SK-N-SH (cell line): ENCODE measurements around the gene AQP5. TPM values are rescaled to one million over a fixed set of nuclear protein-coding genes. Genes with fewer than 3 reads are reported as not detected.

Source experiments
- CTCF ChIA-PET: fragments of 300-600, 350-600 bp; formaldehyde crosslinking; extraction: SDS; loops from one replicate; lab custom pipeline; 2021; lab: Yijun Ruan, JAX
- POLR2A ChIA-PET: fragments of 350-600 bp; sonication (Branson Sonifier 250); formaldehyde crosslinking; extraction: SDS; loops from one replicate; lab custom pipeline; 2020; ENCODE audit warnings: antibody characterized with exemption, inconsistent platforms; lab: Yijun Ruan, JAX
- DNase-seq: peaks from one replicate; pipeline ENCODE4 v3.0.0; 2012
- H2AFZ ChIP-seq: fragments of 200-600 bp; sonication (generic); 2 replicates; pipeline ENCODE4 v1.8.1; 2016; ENCODE audit warnings: antibody characterized with exemption, mild to moderate bottlenecking, low read depth
- H3F3A ChIP-seq: fragments of 200-600 bp; sonication (generic); replicated peaks from 2 replicates; pipeline ENCODE3; 2016; ENCODE audit warnings: antibody characterized with exemption, mild to moderate bottlenecking; ENCODE audit not compliant: insufficient read depth
- H3K27ac ChIP-seq, 2 experiments: fragments of 200-500 bp in 1 of 2; fragments of 200-600 bp in 1 of 2; sonication (Bioruptor generic) in 1 of 2; sonication (generic), shearing (Covaris generic) in 1 of 2; 2 replicates each; pipeline versions ENCODE4 v1.5.1 to v1.6.1; 2014 to 2016; ENCODE audit warnings: low read depth in 2 of 2, inconsistent platforms in 1 of 2, low read length in 1 of 2, mild to moderate bottlenecking in 1 of 2, mixed read lengths in 1 of 2
- H3K27me3 ChIP-seq: fragments of 200-600 bp; sonication (generic), shearing (Covaris generic); 2 replicates; pipeline ENCODE4 v1.6.1; 2016; ENCODE audit warnings: mixed run types; ENCODE audit not compliant: insufficient read depth
- H3K36me3 ChIP-seq, 2 experiments: fragments of 200-500 bp in 1 of 2; fragments of 200-600 bp in 1 of 2; sonication (Bioruptor generic) in 1 of 2; sonication (generic) in 1 of 2; replicated peaks in 1 of 2; 2 replicates each; pipeline versions ENCODE3 to v1.5.1; 2014 to 2016; ENCODE audit warnings: low read length in 1 of 2, mild to moderate bottlenecking in 1 of 2; ENCODE audit not compliant: insufficient read depth in 2 of 2, control insufficient read depth in 1 of 2
- H3K4me1 ChIP-seq, 2 experiments: fragments of 200-500 bp in 1 of 2; fragments of 200-600 bp in 1 of 2; sonication (Bioruptor generic) in 1 of 2; sonication (generic), shearing (Covaris generic) in 1 of 2; 2 replicates each; pipeline versions ENCODE4 v1.5.1 to v1.6.1; 2014 to 2016; ENCODE audit warnings: low read depth in 1 of 2, low read length in 1 of 2, mixed run types in 1 of 2; ENCODE audit not compliant: insufficient read depth in 2 of 2, control insufficient read depth in 1 of 2
- H3K4me2 ChIP-seq: fragments of 200-600 bp; sonication (generic), shearing (Covaris generic); 2 replicates; pipeline ENCODE4 v1.6.1; 2017; ENCODE audit warnings: mixed run types
- H3K4me3 ChIP-seq, 2 experiments: fragments of 200-500 bp in 1 of 2; fragments of 200-600 bp in 1 of 2; sonication (Bioruptor generic) in 1 of 2; sonication (generic), shearing (Covaris generic) in 1 of 2; 2 replicates each; pipeline versions ENCODE4 v1.5.1 to v1.8.1; 2014 to 2016; ENCODE audit warnings: low read depth in 2 of 2, inconsistent platforms in 1 of 2, low read length in 1 of 2, mild to moderate bottlenecking in 1 of 2, mixed read lengths in 1 of 2, moderate library complexity in 1 of 2
- H3K79me2 ChIP-seq: fragments of 200-600 bp; sonication (generic); 2 replicates; pipeline ENCODE4 v1.8.1; 2017; ENCODE audit warnings: mild to moderate bottlenecking; ENCODE audit not compliant: insufficient read depth
- H3K9ac ChIP-seq: fragments of 200-600 bp; sonication (generic); 2 replicates; pipeline ENCODE4 v1.6.1; 2017; ENCODE audit warnings: mixed run types
- H3K9me2 ChIP-seq: fragments of 200-600 bp; sonication (generic); 2 replicates; pipeline ENCODE4 v1.6.1; 2017; ENCODE audit warnings: mixed run types
- H3K9me3 ChIP-seq: fragments of 200-600 bp; sonication (generic); 2 replicates; pipeline ENCODE4 v1.6.1; 2017; ENCODE audit warnings: mixed run types, mild to moderate bottlenecking, moderate library complexity
- H4K20me1 ChIP-seq: fragments of 200-600 bp; sonication (generic); 2 replicates; pipeline ENCODE4 v1.6.1; 2017; ENCODE audit warnings: mild to moderate bottlenecking, mixed run types; ENCODE audit not compliant: insufficient read depth
- CHD2 ChIP-seq: fragments of 150-350 bp; IDR thresholded peaks from 2 replicates; pipeline ENCODE4 v1.6.1; 2018; ENCODE audit warnings: low read length; ENCODE audit not compliant: partially characterized antibody
- ELF1 ChIP-seq: IDR thresholded peaks from 2 replicates; pipeline ENCODE4 v1.4.0; 2012
- EZH2phosphoT487 ChIP-seq: fragments of 200-600 bp; sonication (generic); IDR thresholded peaks from 2 replicates; pipeline ENCODE4 v1.6.1; 2017; ENCODE audit warnings: low read depth, mixed run types, mild to moderate bottlenecking, antibody characterized with exemption, moderate library complexity, borderline replicate concordance
- FOSL2 ChIP-seq: IDR thresholded peaks from 2 replicates; pipeline ENCODE4 v1.4.0; 2012; ENCODE audit warnings: low read depth, mild to moderate bottlenecking, moderate library complexity, borderline replicate concordance
- FOXM1 ChIP-seq: IDR thresholded peaks from 2 replicates; pipeline ENCODE4 v1.4.0; 2012; ENCODE audit warnings: low read depth, mild to moderate bottlenecking
- GABPA ChIP-seq: IDR thresholded peaks from 2 replicates; pipeline ENCODE4 v1.4.0; 2012; ENCODE audit warnings: low read depth, mild to moderate bottlenecking
- MEF2A ChIP-seq: IDR thresholded peaks from 2 replicates; pipeline ENCODE4 v1.4.0; 2012; ENCODE audit warnings: low read depth, borderline replicate concordance
- MXI1 ChIP-seq: IDR thresholded peaks from 2 replicates; pipeline ENCODE4 v1.6.1; 2012; ENCODE audit warnings: mild to moderate bottlenecking, low read depth, low read length, improper control_type of control experiment
- NFIC ChIP-seq: IDR thresholded peaks from 2 replicates; pipeline ENCODE4 v1.4.0; 2012; ENCODE audit warnings: borderline replicate concordance
- NRF1 ChIP-seq: IDR thresholded peaks from 2 replicates; pipeline ENCODE4 v1.6.1; 2012; ENCODE audit warnings: low read depth, mild to moderate bottlenecking, low read length
- POLR2AphosphoS5 ChIP-seq: IDR thresholded peaks from 2 replicates; pipeline ENCODE4 v1.6.1; 2012; ENCODE audit warnings: low read depth, low read length
- RAD21 ChIP-seq: IDR thresholded peaks from 2 replicates; pipeline ENCODE4 v1.6.1; 2012; ENCODE audit warnings: mild to moderate bottlenecking, low read length
- RCOR1 ChIP-seq: fragments of 150-350 bp; IDR thresholded peaks from 2 replicates; pipeline ENCODE4 v1.6.1; 2017; ENCODE audit warnings: antibody characterized with exemption, low read length
- RFX5 ChIP-seq: IDR thresholded peaks from 2 replicates; pipeline ENCODE4 v1.6.1; 2012; ENCODE audit warnings: mild to moderate bottlenecking, improper control_type of control experiment, low read length
- RXRA ChIP-seq: IDR thresholded peaks from 2 replicates; pipeline ENCODE4 v1.4.0; 2012; ENCODE audit warnings: low read depth, mild to moderate bottlenecking, borderline replicate concordance
- SMC3 ChIP-seq: IDR thresholded peaks from 2 replicates; pipeline ENCODE4 v1.6.1; 2012; ENCODE audit warnings: low read depth, low read length, improper control_type of control experiment
- TAF1 ChIP-seq: IDR thresholded peaks from 2 replicates; pipeline ENCODE4 v1.6.1; 2012; ENCODE audit warnings: low read depth, mild to moderate bottlenecking, low read length, moderate library complexity, borderline replicate concordance
- TCF12 ChIP-seq: IDR thresholded peaks from 2 replicates; pipeline ENCODE4 v1.4.0; 2012
- TEAD4 ChIP-seq: IDR thresholded peaks from 2 replicates; pipeline ENCODE4 v1.4.0; 2012; ENCODE audit warnings: mild to moderate bottlenecking, borderline replicate concordance; ENCODE audit not compliant: insufficient read depth
- YY1 ChIP-seq: IDR thresholded peaks from 2 replicates; pipeline ENCODE4 v1.4.0; 2012; ENCODE audit warnings: low read depth, mild to moderate bottlenecking
- WGBS: methylation state at CpG from one replicate; pipeline ENCODE4 v1.1.6; 2017; ENCODE audit warnings: low lambda C conversion rate; 5-methylcytosine and 5-hydroxymethylcytosine counted together
- polyA plus RNA-seq, 3 experiments: library from polyadenylated mRNA; depleted of rRNA; stranded (reverse); fragments of >200 nt; gene quantifications; 2 replicates each; pipeline ENCODE4 v1.2.3, GENCODE V29; 2012
- TF ChIP-seq, protein P1 (sequence below): IDR thresholded peaks from 2 replicates; pipeline ENCODE4 v1.4.0; 2012; ENCODE audit warnings: low read depth, borderline replicate concordance
- TF ChIP-seq, protein P2 (sequence below): IDR thresholded peaks from 2 replicates; pipeline ENCODE4 v1.4.0; 2012; ENCODE audit warnings: low read depth, borderline replicate concordance
- TF ChIP-seq, protein P3 (sequence below): fragments of 150-350 bp; IDR thresholded peaks from 2 replicates; pipeline ENCODE4 v1.6.1; 2017; ENCODE audit warnings: antibody characterized with exemption, low read length, low read depth, borderline replicate concordance
- TF ChIP-seq, protein P4 (sequence below): IDR thresholded peaks from 2 replicates; pipeline ENCODE4; 2012

Gene AQP5
- polyA plus RNA-seq, 1 of the 3 experiments (the other 2 are of a cell fraction): 0.10 TPM

DNA sequence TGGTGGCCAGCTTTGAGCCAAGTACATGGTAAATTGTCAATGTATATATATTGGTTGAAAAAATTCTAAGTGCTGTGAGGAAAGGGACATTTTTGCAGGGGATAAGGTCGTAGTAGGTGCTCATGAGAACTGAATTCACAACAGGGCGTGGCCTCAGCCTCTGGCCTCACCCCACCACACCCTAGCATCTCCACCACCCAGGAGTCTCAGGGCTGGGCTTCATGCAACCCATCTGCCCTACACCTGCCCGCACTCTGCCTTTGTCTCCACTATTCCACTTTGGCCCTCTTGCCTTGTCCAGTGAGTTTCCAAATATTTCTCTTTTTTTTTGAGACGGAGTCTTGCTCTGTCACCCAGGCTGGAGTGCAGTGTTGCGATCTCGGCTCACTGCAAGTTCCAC is 33.2 kb upstream of the AQP5 start:
- Histone ChIP-seq H3F3A (no peaks in the 10 kb centered on the region), H3K9me3 (no peaks in the 10 kb centered on the region), H3K27me3 (no peaks in the 10 kb centered on the region), H3K9me2 (no peaks in the 10 kb centered on the region), H3K79me2 (no peaks in the 10 kb centered on the region), H3K36me3 (no peaks in the 10 kb centered on the region), H3K27ac (no peak overlapping the region), H3K9ac (no peak overlapping the region), H3K4me3 (no peak overlapping the region), H2AFZ (no peak overlapping the region), H3K4me1 (no peaks in the 10 kb centered on the region; a peak in 1 of 4 replicates), H3K4me2 (no peak overlapping the region), H4K20me1 (no peaks in the 10 kb centered on the region)
- DNase-seq: no peak
- TF ChIP-seq MXI1: no peak
- TF ChIP-seq, protein P1, sequence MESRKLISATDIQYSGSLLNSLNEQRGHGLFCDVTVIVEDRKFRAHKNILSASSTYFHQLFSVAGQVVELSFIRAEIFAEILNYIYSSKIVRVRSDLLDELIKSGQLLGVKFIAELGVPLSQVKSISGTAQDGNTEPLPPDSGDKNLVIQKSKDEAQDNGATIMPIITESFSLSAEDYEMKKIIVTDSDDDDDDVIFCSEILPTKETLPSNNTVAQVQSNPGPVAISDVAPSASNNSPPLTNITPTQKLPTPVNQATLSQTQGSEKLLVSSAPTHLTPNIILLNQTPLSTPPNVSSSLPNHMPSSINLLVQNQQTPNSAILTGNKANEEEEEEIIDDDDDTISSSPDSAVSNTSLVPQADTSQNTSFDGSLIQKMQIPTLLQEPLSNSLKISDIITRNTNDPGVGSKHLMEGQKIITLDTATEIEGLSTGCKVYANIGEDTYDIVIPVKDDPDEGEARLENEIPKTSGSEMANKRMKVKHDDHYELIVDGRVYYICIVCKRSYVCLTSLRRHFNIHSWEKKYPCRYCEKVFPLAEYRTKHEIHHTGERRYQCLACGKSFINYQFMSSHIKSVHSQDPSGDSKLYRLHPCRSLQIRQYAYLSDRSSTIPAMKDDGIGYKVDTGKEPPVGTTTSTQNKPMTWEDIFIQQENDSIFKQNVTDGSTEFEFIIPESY: no peak
- TF ChIP-seq TEAD4: no peak
- TF ChIP-seq MEF2A: no peak
- no peak for TF ChIP-seq RAD21
- TF ChIP-seq TCF12: no peak
- no peak for TF ChIP-seq RXRA
- no peak for TF ChIP-seq ELF1
- TF ChIP-seq, protein P2, sequence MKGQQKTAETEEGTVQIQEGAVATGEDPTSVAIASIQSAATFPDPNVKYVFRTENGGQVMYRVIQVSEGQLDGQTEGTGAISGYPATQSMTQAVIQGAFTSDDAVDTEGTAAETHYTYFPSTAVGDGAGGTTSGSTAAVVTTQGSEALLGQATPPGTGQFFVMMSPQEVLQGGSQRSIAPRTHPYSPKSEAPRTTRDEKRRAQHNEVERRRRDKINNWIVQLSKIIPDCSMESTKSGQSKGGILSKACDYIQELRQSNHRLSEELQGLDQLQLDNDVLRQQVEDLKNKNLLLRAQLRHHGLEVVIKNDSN: no peak
- no peak for TF ChIP-seq CHD2
- TF ChIP-seq EZH2phosphoT487: no peak
- no peak for TF ChIP-seq SMC3
- no peak for TF ChIP-seq NFIC
- no peak for TF ChIP-seq FOSL2
- no peak for TF ChIP-seq YY1
- no peak for TF ChIP-seq POLR2AphosphoS5
- TF ChIP-seq NRF1: no peak
- TF ChIP-seq RCOR1: no peak
- ChIA-PET POLR2A (no interaction called here), CTCF (interaction anchor here (1.7 to 12.0 kb wide), 5 partner anchors 18 to 142 kb away, joined by 6 to 90 read pairs (median 7); partner anchors contain the start of gene FAIM2)
- WGBS: 86% methylated on average over 6 of the region's 6 CpGs

DNA sequence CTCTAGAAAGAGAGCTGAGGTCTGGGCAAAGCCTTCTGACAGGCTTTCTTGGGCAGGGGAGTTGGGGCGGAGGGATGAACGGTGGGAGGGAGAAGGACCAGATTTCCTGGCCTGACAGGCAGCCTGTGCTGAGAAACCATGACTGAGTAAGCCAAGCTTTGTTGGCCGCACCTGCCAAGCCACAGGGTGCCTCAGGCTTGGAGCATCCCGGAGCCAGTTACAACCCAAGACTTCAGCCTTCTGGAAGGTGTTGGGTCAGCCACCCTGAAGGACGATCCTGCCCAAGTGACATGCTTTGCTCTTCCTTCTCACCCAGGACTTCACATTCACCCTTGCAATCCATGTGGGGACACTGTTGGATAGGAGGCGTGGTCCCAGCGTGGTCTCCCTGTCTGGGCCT is 32.1 kb upstream of the AQP5 start:
- no peak overlapping the region for H3K9ac ChIP-seq
- no peaks in the 10 kb centered on the region for H3K79me2 ChIP-seq
- H3K4me1 ChIP-seq: peaks cover 0 to 5% of the 10 kb centered on the region in 2 experiments; a peak in 1 of 4 replicates
- H3K36me3 ChIP-seq: no peaks in the 10 kb centered on the region
- H3K9me3 ChIP-seq: no peaks in the 10 kb centered on the region
- no peaks in the 10 kb centered on the region for H3K27me3 ChIP-seq
- H3K27ac ChIP-seq: no peak overlapping the region
- no peak overlapping the region for H3K4me2 ChIP-seq
- 87% methylated on average over 7 of the region's 7 CpGs for WGBS
- H2AFZ ChIP-seq: no peak overlapping the region
- no peaks in the 10 kb centered on the region for H3K9me2 ChIP-seq
- ChIA-PET POLR2A (no interaction called here), CTCF (interaction anchor here (1.2 to 12.0 kb wide), 4 partner anchors 13 to 141 kb away, joined by 4 to 90 read pairs (median 6); partner anchors contain the start of gene FAIM2)
- no peaks in the 10 kb centered on the region for H4K20me1 ChIP-seq
- no peak for DNase-seq
- H3F3A ChIP-seq: no peaks in the 10 kb centered on the region
- H3K4me3 ChIP-seq: no peak overlapping the region
- TF ChIP-seq, protein P3, sequence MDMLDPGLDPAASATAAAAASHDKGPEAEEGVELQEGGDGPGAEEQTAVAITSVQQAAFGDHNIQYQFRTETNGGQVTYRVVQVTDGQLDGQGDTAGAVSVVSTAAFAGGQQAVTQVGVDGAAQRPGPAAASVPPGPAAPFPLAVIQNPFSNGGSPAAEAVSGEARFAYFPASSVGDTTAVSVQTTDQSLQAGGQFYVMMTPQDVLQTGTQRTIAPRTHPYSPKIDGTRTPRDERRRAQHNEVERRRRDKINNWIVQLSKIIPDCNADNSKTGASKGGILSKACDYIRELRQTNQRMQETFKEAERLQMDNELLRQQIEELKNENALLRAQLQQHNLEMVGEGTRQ: no peak
- TF ChIP-seq RFX5 (no peak), GABPA (no peak), RAD21 (no peak), RCOR1 (no peak), TAF1 (no peak), ELF1 (no peak), SMC3 (no peak), FOXM1 (no peak), MEF2A (no peak), TEAD4 (no peak)
- TF ChIP-seq, protein P1: no peak
- TF ChIP-seq, protein P4, sequence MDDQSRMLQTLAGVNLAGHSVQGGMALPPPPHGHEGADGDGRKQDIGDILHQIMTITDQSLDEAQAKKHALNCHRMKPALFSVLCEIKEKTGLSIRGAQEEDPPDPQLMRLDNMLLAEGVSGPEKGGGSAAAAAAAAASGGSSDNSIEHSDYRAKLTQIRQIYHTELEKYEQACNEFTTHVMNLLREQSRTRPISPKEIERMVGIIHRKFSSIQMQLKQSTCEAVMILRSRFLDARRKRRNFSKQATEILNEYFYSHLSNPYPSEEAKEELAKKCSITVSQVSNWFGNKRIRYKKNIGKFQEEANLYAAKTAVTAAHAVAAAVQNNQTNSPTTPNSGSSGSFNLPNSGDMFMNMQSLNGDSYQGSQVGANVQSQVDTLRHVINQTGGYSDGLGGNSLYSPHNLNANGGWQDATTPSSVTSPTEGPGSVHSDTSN: no peak
